NT2/D1 (cell line): ENCODE data around the gene ILF2.

ENCODE experiments used
- SUZ12 ChIP-seq: IDR thresholded peaks from 2 replicates; pipeline ENCODE4 v1.6.1; 2011; ENCODE audit not compliant: insufficient read length, insufficient read depth; ENCODE audit errors: extremely low read depth
- YY1 ChIP-seq: IDR thresholded peaks from 2 replicates; pipeline ENCODE4 v1.6.1; 2011; ENCODE audit not compliant: insufficient read length, insufficient read depth
- ZNF274 ChIP-seq: IDR thresholded peaks from 2 replicates; pipeline ENCODE4 v1.6.1; 2011; ENCODE audit warnings: mild to moderate bottlenecking, low read depth, low read length

DNA sequence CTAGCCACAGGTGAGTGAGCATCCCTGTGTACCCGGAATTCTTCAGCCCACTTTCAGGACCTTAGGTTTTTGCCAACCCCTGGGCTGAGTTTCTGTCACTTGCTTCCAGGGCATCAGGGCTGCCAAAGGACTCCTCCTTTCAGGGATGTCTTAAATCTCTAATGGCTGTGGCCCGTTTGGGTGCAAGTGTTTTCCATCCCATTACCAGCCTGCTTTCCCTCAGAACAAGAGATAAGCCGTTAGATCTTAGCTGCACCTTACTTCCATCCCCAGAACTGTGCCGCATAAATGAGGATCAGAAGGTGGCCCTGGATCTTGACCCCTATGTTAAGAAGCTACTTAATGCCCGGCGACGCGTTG lies 11.6 kb downstream of the ILF2 start:
- TF ChIP-seq YY1 (no peak), ZNF274 (no peak), SUZ12 (no peak)
